IPS-15b (cell line): ENCODE data around the gene RETSAT.
"Not testable (repeated sequence)": the region's sequence is repeated elsewhere in the genome, so short reads cannot be mapped to it uniquely, and the experiment has no call there.

Experiments used
- H3K27me3 ChIP-seq: one replicate; pipeline ENCODE4 v1.6.1; 2013; ENCODE audit warnings: low read length; ENCODE audit not compliant: control insufficient read depth, insufficient read depth
- H3K36me3 ChIP-seq: one replicate; pipeline ENCODE4 v1.6.1; 2013; ENCODE audit warnings: low read length; ENCODE audit not compliant: control insufficient read depth, insufficient read depth
- H3K4me1 ChIP-seq: one replicate; pipeline ENCODE4 v1.6.1; 2013; ENCODE audit warnings: mild to moderate bottlenecking, low read length; ENCODE audit not compliant: control insufficient read depth, insufficient read depth
- H3K4me3 ChIP-seq: one replicate; pipeline ENCODE4 v1.5.1; 2013; ENCODE audit warnings: low read depth, low read length
- H3K9ac ChIP-seq: one replicate; pipeline ENCODE4 v1.6.1; 2013; ENCODE audit warnings: low read depth, mild to moderate bottlenecking, low read length
- H3K9me3 ChIP-seq: one replicate; pipeline ENCODE4 v1.6.1; 2013; ENCODE audit warnings: mild to moderate bottlenecking, low read length; ENCODE audit not compliant: control insufficient read depth, insufficient read depth

Gene RETSAT

GRCh38 chr2:85327822-85328617 lies 26.3 kb downstream of the RETSAT start, which contains the start of gene TGOLN2:
Gene TGOLN2, minus strand, starts transcription at chr2:85327989. Its CDS starts 27 bp downstream, at chr2:85327962.
- no peaks in the 10 kb centered on the region for H3K27me3 ChIP-seq
- peaks cover 11% of the 10 kb centered on the region for H3K36me3 ChIP-seq
- peaks cover 17% of the 10 kb centered on the region for H3K4me1 ChIP-seq
- H3K4me3 ChIP-seq, result peak within 1 kb of the TSS; percentile 98
- H3K9ac ChIP-seq, result peak within 1 kb of the TSS; percentile 98
- no peaks in the 10 kb centered on the region for H3K9me3 ChIP-seq

- Histone ChIP-seq H3K36me3 (peaks cover 12% of the 10 kb centered on the region), H3K27me3 (no peaks in the 10 kb centered on the region), H3K9ac (peak overlapping the region; percentile 98), H3K4me1 (peaks cover 17% of the 10 kb centered on the region), H3K9me3 (no peaks in the 10 kb centered on the region), H3K4me3 (peak overlapping the region; percentile 98)
Observed at GRCh38 chr2:85327160-85327821, 27.0 kb downstream of the RETSAT start.

- H3K4me3 ChIP-seq, result peak overlapping the region; percentile 98
- peaks cover 16% of the 10 kb centered on the region for H3K36me3 ChIP-seq
- H3K4me1 ChIP-seq, result peaks cover 17% of the 10 kb centered on the region
- no peaks in the 10 kb centered on the region for H3K27me3 ChIP-seq
- H3K9ac ChIP-seq, result peak overlapping the region; percentile 98
- H3K9me3 ChIP-seq, result no peaks in the 10 kb centered on the region
Observed at GRCh38 chr2:85326406-85327159, 27.7 kb downstream of the RETSAT start.

- H3K4me1 ChIP-seq, result peaks cover 17% of the 10 kb centered on the region
- no peak overlapping the region for H3K4me3 ChIP-seq
- H3K27me3 ChIP-seq, result no peaks in the 10 kb centered on the region
- no peaks in the 10 kb centered on the region for H3K9me3 ChIP-seq
- peaks cover 21% of the 10 kb centered on the region for H3K36me3 ChIP-seq
- no peak overlapping the region for H3K9ac ChIP-seq
Observed at GRCh38 chr2:85325466-85325811, 28.9 kb downstream of the RETSAT start.

- Histone ChIP-seq H3K9ac (no peak overlapping the region), H3K4me3 (no peak overlapping the region), H3K9me3 (no peaks in the 10 kb centered on the region), H3K27me3 (no peaks in the 10 kb centered on the region), H3K36me3 (peaks cover 21% of the 10 kb centered on the region), H3K4me1 (peaks cover 17% of the 10 kb centered on the region)
Observed at GRCh38 chr2:85324639-85325465, 29.5 kb downstream of the RETSAT start.

- not testable (repeated sequence) for H3K9ac ChIP-seq, H3K9me3 ChIP-seq, H3K4me3 ChIP-seq, H3K27me3 ChIP-seq
- H3K4me1 ChIP-seq, result peaks cover 17% of the 10 kb centered on the region
- peaks cover 21% of the 10 kb centered on the region for H3K36me3 ChIP-seq
Observed at GRCh38 chr2:85323988-85324367, 30.4 kb downstream of the RETSAT start.

- Histone ChIP-seq H3K9ac (no peak overlapping the region), H3K36me3 (peaks cover 21% of the 10 kb centered on the region)
Observed at GRCh38 chr2:85323351-85323987, 30.9 kb downstream of the RETSAT start.

GRCh38 chr2:85319796-85320195 lies 34.5 kb downstream of the RETSAT start:
- no peak overlapping the region for H3K4me3 ChIP-seq
- no peaks in the 10 kb centered on the region for H3K9me3 ChIP-seq
- H3K4me1 ChIP-seq, result no peaks in the 10 kb centered on the region
- no peak overlapping the region for H3K9ac ChIP-seq
- no peaks in the 10 kb centered on the region for H3K27me3 ChIP-seq
- peaks cover 17% of the 10 kb centered on the region for H3K36me3 ChIP-seq

More at GRCh38 chr2:85323351-85323987, 30.9 kb downstream of the RETSAT start:
- peaks cover 14% of the 10 kb centered on the region for H3K4me1 ChIP-seq
- no peaks in the 10 kb centered on the region for H3K9me3 ChIP-seq
- H3K27me3 ChIP-seq, result no peaks in the 10 kb centered on the region
- H3K4me3 ChIP-seq, result no peak overlapping the region

GRCh38 chr2:85318222-85319074 lies 35.9 kb downstream of the RETSAT start:
- no peak overlapping the region for H3K9ac ChIP-seq
- no peaks in the 10 kb centered on the region for H3K9me3 ChIP-seq
- no peak overlapping the region for H3K4me3 ChIP-seq
- H3K4me1 ChIP-seq, result no peaks in the 10 kb centered on the region
- no peaks in the 10 kb centered on the region for H3K27me3 ChIP-seq
- H3K36me3 ChIP-seq, result peaks cover 10% of the 10 kb centered on the region

- not testable (repeated sequence) for H3K9me3 ChIP-seq, H3K4me3 ChIP-seq, H3K27me3 ChIP-seq, H3K9ac ChIP-seq, H3K4me1 ChIP-seq, H3K36me3 ChIP-seq
Observed at GRCh38 chr2:85315921-85316320, 38.4 kb downstream of the RETSAT start.
